ENCODE measurements around the gene NUPR1. TPM values are rescaled to one million over a fixed set of nuclear protein-coding genes. Genes with fewer than 3 reads are reported as not detected.
A peak's percentile ranks its signal among the peaks of the same experiment; 100 is the strongest.

Gene NUPR1
- total and polyA plus RNA-seq, 2 of the 13 experiments (the other 11 are each of a cell fraction or from before 2014, with no cell fraction given), result 18.0 to 25.6 TPM

DNA sequence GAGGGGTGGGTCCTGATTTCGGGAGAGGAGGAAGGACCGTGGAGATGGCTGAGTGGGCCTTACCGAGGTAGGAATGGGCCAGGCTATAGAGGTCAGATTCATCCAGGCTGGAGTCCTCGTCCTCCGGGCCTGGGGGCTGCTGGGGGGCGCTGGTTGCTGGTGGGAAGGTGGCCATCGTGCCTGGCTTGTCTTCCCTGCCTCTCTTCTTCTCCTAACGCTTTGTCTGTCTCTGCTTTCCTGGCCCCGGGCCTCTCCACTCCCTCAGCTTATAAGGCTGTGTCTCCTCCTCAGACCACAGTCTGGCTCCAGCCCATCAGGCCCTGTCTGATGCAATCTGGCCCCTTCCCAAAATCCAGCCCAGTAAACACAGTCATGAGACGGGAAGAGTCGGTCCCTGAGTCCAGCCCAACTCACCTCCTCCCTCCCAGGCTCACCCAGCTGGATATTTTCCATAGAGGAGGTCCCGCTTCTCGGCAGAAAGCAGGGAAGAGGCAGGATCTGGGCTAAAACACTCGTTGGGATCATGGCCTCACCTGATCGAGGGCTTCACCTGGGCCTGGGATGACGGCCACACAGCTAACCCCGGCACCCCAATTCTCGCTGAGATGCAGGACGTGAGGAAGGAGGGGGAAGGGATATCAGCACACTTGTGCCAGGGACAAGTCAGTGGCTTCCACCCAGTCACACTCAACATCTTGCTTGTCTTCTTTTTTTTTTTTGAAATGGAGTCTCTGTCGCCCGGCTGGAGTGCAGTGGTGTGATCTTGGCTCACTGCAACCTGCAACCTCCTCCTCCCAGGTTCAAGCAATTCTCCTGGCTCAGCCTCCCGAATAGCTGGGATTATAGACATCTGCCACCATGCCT is at the start of gene NUPR1 (continued):
- TF ChIP-seq, protein P1, sequence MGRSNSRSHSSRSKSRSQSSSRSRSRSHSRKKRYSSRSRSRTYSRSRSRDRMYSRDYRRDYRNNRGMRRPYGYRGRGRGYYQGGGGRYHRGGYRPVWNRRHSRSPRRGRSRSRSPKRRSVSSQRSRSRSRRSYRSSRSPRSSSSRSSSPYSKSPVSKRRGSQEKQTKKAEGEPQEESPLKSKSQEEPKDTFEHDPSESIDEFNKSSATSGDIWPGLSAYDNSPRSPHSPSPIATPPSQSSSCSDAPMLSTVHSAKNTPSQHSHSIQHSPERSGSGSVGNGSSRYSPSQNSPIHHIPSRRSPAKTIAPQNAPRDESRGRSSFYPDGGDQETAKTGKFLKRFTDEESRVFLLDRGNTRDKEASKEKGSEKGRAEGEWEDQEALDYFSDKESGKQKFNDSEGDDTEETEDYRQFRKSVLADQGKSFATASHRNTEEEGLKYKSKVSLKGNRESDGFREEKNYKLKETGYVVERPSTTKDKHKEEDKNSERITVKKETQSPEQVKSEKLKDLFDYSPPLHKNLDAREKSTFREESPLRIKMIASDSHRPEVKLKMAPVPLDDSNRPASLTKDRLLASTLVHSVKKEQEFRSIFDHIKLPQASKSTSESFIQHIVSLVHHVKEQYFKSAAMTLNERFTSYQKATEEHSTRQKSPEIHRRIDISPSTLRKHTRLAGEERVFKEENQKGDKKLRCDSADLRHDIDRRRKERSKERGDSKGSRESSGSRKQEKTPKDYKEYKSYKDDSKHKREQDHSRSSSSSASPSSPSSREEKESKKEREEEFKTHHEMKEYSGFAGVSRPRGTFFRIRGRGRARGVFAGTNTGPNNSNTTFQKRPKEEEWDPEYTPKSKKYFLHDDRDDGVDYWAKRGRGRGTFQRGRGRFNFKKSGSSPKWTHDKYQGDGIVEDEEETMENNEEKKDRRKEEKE (IDR thresholded peaks at IDR 0.05), result no peak
- TF ChIP-seq CBFB (CRISPR knock-in tag; IDR thresholded peaks at IDR 0.05) (peak; percentile 65; the same call in 1 of the 2 replicates), RFX3 (CRISPR knock-in tag; IDR thresholded peaks at IDR 0.05) (peak; percentile 7; the same call in 1 of the 2 replicates), CHD2 (IDR thresholded peaks at IDR 0.05; ENCODE audit: low read depth, low read length) (no peak), ZSCAN29 (CRISPR knock-in tag; conservative IDR thresholded peaks at IDR 0.05) (no peak), ZNF788 (CRISPR knock-in tag; IDR thresholded peaks at IDR 0.05; ENCODE audit: borderline replicate concordance) (peak; percentile 41; the same call in 1 of the 2 replicates), NR2F6 (IDR thresholded peaks at IDR 0.05) (no peak), NR2F6 (CRISPR knock-in tag; IDR thresholded peaks at IDR 0.05) (peak; percentile 44; the same call in 1 of the 2 replicates), ZNF44 (CRISPR knock-in tag; IDR thresholded peaks at IDR 0.05) (no peak), MIER2 (CRISPR knock-in tag; IDR thresholded peaks at IDR 0.05) (0 out of 2 replicates have a peak, but pooled peaks have one; percentile 15), MZF1 (CRISPR knock-in tag; IDR thresholded peaks at IDR 0.05; ENCODE audit: borderline replicate concordance) (no peak), PLRG1 (conservative IDR thresholded peaks at IDR 0.05) (no peak), ZNF230 (CRISPR knock-in tag; IDR thresholded peaks at IDR 0.05) (peak; percentile 72; the same call in 1 of the 2 replicates), ZNF18 (CRISPR knock-in tag; IDR thresholded peaks at IDR 0.05; ENCODE audit: insufficient replicate concordance) (no peak), POGZ (CRISPR knock-in tag; IDR thresholded peaks at IDR 0.05) (0 out of 2 replicates have a peak, but pooled peaks have one; percentile 25), ZNF790 (CRISPR knock-in tag; IDR thresholded peaks at IDR 0.05; ENCODE audit: borderline replicate concordance) (no peak; the same call in 1 of the 2 replicates), ZNF264 (CRISPR knock-in tag; IDR thresholded peaks at IDR 0.05) (peak; percentile 68; the same call in 1 of the 2 replicates), FOXA3 (CRISPR knock-in tag; IDR thresholded peaks at IDR 0.05) (peak; percentile 83), TRIM24 (CRISPR knock-in tag; IDR thresholded peaks at IDR 0.05) (no peak), KDM1A (CRISPR knock-in tag; IDR thresholded peaks at IDR 0.05) (no peak), ZNF350 (CRISPR knock-in tag; IDR thresholded peaks at IDR 0.05; ENCODE audit: borderline replicate concordance, low read depth) (peak; percentile 88), ZNF136 (CRISPR knock-in tag; IDR thresholded peaks at IDR 0.05; ENCODE audit: low read depth) (no peak)
- TF ChIP-seq, protein P2, sequence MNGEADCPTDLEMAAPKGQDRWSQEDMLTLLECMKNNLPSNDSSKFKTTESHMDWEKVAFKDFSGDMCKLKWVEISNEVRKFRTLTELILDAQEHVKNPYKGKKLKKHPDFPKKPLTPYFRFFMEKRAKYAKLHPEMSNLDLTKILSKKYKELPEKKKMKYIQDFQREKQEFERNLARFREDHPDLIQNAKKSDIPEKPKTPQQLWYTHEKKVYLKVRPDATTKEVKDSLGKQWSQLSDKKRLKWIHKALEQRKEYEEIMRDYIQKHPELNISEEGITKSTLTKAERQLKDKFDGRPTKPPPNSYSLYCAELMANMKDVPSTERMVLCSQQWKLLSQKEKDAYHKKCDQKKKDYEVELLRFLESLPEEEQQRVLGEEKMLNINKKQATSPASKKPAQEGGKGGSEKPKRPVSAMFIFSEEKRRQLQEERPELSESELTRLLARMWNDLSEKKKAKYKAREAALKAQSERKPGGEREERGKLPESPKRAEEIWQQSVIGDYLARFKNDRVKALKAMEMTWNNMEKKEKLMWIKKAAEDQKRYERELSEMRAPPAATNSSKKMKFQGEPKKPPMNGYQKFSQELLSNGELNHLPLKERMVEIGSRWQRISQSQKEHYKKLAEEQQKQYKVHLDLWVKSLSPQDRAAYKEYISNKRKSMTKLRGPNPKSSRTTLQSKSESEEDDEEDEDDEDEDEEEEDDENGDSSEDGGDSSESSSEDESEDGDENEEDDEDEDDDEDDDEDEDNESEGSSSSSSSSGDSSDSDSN (CRISPR knock-in tag; IDR thresholded peaks at IDR 0.05), result peak; percentile 100
- TF ChIP-seq, protein P3, sequence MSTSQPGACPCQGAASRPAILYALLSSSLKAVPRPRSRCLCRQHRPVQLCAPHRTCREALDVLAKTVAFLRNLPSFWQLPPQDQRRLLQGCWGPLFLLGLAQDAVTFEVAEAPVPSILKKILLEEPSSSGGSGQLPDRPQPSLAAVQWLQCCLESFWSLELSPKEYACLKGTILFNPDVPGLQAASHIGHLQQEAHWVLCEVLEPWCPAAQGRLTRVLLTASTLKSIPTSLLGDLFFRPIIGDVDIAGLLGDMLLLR (CRISPR knock-in tag; IDR thresholded peaks at IDR 0.05), result no peak
